ENCODE data around the gene PPARD.

PPARD gene

DNA sequence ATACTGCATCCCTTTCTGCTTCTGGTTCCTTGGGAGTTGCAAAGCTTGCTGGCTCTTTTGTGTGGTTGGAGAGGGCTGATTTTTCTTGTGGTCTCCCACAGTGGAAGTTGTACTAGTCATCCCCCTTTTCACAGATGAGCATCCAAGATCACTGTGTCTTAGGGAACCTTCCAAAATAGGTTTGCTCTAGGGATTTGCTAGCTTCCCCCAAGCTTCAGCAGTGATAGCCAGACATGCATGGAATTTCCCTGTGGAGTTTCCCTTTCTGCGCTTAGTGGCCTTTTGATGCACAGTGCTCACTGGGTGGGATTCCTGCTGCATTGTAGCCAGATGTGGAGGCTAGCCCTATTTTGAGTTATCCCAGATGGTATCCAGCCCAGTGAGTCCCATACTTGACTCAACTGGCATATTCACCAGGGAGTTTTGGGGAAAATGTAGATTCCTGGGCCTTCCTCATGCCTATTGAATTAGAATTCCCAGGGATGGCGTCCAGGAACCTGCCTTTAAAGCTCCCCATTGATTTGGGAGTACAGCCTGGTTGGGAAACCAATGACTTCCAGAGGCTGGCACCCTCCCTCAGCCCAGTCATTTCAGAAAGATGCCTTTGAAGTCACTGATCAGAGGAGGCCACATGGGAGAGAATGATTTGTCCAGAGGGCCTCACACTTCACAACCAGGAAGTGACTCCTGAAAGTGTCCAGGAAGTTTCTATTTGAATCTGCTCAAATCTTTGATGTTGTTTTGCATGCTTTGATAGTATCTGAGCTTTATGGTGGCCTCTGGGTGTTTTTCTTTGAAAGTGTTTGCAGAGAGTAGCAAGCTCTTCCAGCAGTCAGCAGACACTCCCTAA is 25.9 kb downstream of the PPARD start:
- Histone ChIP-seq H3K4me1 (ENCODE audit: control insufficient read depth in 1 of 2, insufficient read depth in 1 of 2, low read depth in 1 of 2, low read length in 1 of 2) (peaks cover 36 to 43% of the 10 kb centered on the region in 2 experiments), H3K27ac (no peak overlapping the region), H3K36me3 (no peaks in the 10 kb centered on the region), H3K4me3 (ENCODE audit: low read depth in 1 of 2, low read length in 1 of 2) (no peak overlapping the region), H3K27me3 (no peaks in the 10 kb centered on the region), H3K9me3 (no peaks in the 10 kb centered on the region)
- TF ChIP-seq, protein P1, sequence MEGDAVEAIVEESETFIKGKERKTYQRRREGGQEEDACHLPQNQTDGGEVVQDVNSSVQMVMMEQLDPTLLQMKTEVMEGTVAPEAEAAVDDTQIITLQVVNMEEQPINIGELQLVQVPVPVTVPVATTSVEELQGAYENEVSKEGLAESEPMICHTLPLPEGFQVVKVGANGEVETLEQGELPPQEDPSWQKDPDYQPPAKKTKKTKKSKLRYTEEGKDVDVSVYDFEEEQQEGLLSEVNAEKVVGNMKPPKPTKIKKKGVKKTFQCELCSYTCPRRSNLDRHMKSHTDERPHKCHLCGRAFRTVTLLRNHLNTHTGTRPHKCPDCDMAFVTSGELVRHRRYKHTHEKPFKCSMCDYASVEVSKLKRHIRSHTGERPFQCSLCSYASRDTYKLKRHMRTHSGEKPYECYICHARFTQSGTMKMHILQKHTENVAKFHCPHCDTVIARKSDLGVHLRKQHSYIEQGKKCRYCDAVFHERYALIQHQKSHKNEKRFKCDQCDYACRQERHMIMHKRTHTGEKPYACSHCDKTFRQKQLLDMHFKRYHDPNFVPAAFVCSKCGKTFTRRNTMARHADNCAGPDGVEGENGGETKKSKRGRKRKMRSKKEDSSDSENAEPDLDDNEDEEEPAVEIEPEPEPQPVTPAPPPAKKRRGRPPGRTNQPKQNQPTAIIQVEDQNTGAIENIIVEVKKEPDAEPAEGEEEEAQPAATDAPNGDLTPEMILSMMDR (IDR thresholded peaks at IDR 0.05), result no peak

DNA sequence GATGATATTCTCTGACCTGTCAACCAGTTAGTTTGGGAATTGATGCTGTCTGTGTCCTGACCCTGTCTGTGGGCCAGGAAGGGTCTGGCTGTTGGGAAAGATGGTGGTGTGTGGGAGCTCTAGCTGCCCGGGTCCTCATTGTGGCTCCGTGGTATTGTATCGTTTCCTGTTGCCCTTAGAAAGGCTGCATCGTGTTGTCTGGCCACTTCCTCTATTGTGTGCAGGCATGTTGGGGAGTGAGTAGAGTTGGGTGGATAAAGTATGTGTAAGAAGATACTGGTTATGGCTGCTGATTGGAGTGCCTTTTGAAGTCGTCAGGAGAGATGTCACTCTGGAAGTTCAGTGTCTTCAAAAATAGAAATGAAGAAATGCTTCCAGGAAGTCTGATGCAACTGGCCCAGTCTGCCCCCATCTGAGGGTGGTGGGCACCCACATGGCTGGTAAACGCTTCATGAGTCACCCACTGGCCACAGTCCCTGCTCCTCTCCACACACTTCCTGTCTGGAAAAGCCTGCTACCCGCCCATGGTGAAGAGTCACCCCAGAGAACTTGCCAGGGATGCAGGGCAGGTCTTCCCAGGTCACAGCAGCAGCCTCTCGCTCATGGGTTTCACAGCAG is 27.9 kb downstream of the PPARD start:
- H3K4me3 ChIP-seq (ENCODE audit: low read depth in 1 of 2, low read length in 1 of 2), result peak overlapping the region; percentile 23 to 47
- H3K4me1 ChIP-seq (ENCODE audit: control insufficient read depth in 1 of 2, insufficient read depth in 1 of 2, low read depth in 1 of 2, low read length in 1 of 2), result peaks cover 36 to 43% of the 10 kb centered on the region in 2 experiments
- H3K27me3 ChIP-seq, result no peaks in the 10 kb centered on the region
- TF ChIP-seq, protein P1 (IDR thresholded peaks at IDR 0.05), result no peak
- H3K36me3 ChIP-seq, result no peaks in the 10 kb centered on the region
- peak overlapping the region; percentile 85 for H3K27ac ChIP-seq
- no peaks in the 10 kb centered on the region for H3K9me3 ChIP-seq

DNA sequence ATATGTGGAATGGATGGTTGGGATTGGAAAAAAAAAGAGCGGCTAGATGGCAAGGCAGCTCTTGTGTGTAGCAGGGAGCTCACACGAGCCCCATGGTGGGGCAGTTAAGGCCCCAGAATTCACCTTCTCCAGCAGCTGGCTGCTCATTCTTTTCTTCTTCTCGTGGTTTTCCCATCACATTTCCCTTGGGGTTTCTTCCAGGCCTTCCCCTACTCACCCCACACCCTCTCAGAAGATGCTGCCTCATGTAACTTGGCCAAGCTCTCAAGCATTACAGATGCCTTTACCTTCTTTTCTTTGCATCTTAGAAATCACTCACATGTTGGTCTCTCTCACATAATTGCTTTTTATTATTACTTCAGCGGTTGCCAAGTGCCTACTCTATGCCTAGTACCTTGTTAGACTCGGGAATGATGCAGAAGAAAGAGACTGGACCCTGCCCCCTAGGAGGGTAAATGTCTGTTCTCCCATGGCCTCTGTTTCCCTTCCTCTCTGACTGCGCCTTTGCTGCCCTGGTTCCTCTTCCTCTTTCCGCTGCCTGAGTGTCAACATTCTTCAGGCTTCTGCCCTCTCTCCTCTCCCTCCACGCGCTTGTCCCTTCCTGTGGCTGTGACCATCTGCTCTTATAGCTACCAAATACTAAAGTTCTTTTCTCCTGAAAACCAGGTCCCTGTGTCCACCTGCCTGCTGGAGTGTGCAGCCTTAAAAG is 28.6 kb downstream of the PPARD start:
- Histone ChIP-seq H3K9me3 (no peaks in the 10 kb centered on the region), H3K36me3 (no peaks in the 10 kb centered on the region), H3K4me3 (ENCODE audit: low read depth in 1 of 2, low read length in 1 of 2) (peak overlapping the region; percentile 23 to 47), H3K27ac (peak overlapping the region; percentile 85), H3K27me3 (no peaks in the 10 kb centered on the region), H3K4me1 (ENCODE audit: control insufficient read depth in 1 of 2, insufficient read depth in 1 of 2, low read depth in 1 of 2, low read length in 1 of 2) (peaks cover 36 to 43% of the 10 kb centered on the region in 2 experiments)
- TF ChIP-seq, protein P1 (IDR thresholded peaks at IDR 0.05), result no peak

DNA sequence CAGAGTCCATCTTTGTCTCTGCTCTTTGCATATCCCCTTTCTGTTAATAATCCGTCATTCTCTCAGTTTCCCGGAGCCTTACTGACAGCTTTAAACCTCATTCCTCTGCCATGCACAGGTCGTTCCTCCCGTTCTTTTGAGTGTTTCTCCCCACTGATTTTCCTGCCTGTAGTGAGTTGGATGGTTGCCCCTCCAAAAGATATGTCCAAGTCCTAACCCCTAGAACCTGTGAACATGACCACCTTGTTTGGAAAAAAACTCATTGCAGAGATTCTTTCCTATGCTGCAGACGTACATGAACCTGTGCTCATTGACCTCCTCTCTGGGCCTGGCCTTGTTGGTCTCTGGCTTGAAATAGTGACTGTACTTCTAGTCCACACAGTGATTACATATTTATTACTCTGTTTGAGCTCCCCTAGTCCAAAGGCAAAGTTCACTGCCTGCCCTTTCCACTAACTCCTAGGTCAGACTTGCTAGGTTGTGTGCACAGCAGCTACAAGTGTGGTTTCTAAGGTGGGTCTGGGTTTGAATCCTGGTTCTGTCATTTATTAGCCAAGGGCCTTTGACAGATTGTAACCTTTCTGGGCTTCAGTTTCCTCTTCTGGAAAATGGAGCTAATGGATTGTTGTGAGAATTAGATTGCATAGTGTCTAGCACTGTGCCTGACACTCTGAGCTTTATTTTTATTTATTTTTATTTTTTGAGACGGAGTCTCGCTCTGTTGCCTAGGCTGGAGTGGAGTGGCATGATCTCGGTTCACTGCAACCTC is 29.3 kb downstream of the PPARD start:
- H3K27ac ChIP-seq, result peak overlapping the region; percentile 85

More for the DNA sequence above, 29.3 kb downstream of the PPARD start:
- no peaks in the 10 kb centered on the region for H3K27me3 ChIP-seq
- H3K36me3 ChIP-seq, result no peaks in the 10 kb centered on the region
- peaks cover 39 to 43% of the 10 kb centered on the region in 2 experiments for H3K4me1 ChIP-seq (ENCODE audit: control insufficient read depth in 1 of 2, insufficient read depth in 1 of 2, low read depth in 1 of 2, low read length in 1 of 2)
- H3K4me3 ChIP-seq (ENCODE audit: low read depth in 1 of 2, low read length in 1 of 2), result peak overlapping the region; percentile 6 to 47
- TF ChIP-seq, protein P1 (IDR thresholded peaks at IDR 0.05), result no peak
- H3K9me3 ChIP-seq, result no peaks in the 10 kb centered on the region

Measured in neutrophil (primary cell).